Transverse colon (tissue), 4 donors: ENCODE measurements around the gene TUT7. TPM values are rescaled to one million over a fixed set of nuclear protein-coding genes. Genes with fewer than 3 reads are reported as not detected.

Source experiments
- DNase-seq: peaks from one replicate; pipeline ENCODE4 v3.0.0-alpha.2; 2019
- H3K27ac ChIP-seq, 4 donors: fragments of 200-600 bp; sonication (generic); 2 replicates each; pipeline ENCODE4 v1.5.1; 2016 to 2018; ENCODE audit warnings: inconsistent platforms in 4 of 4
- H3K27me3 ChIP-seq: fragments of 200-600 bp; sonication (generic); 2 replicates; pipeline ENCODE4 v1.5.1; 2017; ENCODE audit warnings: inconsistent platforms
- H3K36me3 ChIP-seq, 4 donors: fragments of 200-600 bp; sonication (generic); 2 replicates each; pipeline ENCODE4 v1.5.1; 2017 to 2019; ENCODE audit warnings: inconsistent platforms in 4 of 4
- H3K4me1 ChIP-seq, 4 donors: fragments of 200-600 bp; sonication (generic); 2 replicates each; pipeline ENCODE4 v1.5.1; 2017 to 2020; ENCODE audit warnings: inconsistent platforms in 4 of 4
- H3K4me3 ChIP-seq, 4 donors: fragments of 200-600 bp; sonication (generic); 1 replicate in 1 of 4; 2 replicates in 3 of 4; pipeline versions ENCODE4 v1.5.1 to v1.6.1; 2017 to 2019; ENCODE audit warnings: inconsistent platforms in 4 of 4
- H3K9me3 ChIP-seq, 2 donors: fragments of 200-600 bp; sonication (generic); 2 replicates each; pipeline ENCODE4 v1.5.1; 2017 to 2019; ENCODE audit warnings: inconsistent platforms in 2 of 2
- EP300 ChIP-seq: sonication (generic); formaldehyde crosslinking; IDR thresholded peaks from one replicate; pipeline ENCODE4 v1.6.1; 2017; ENCODE audit warnings: antibody characterized with exemption, low read depth
- POLR2A ChIP-seq: fragments of 450-650 bp; IDR thresholded peaks from one replicate; pipeline ENCODE4 v1.6.1; 2016; ENCODE audit warnings: antibody characterized with exemption, mild to moderate bottlenecking, moderate library complexity
- POLR2AphosphoS5 ChIP-seq, 3 donors: sonication (generic); formaldehyde crosslinking; IDR thresholded peaks; one replicate each; pipeline ENCODE4 v1.6.1; 2016; ENCODE audit warnings: antibody characterized with exemption in 3 of 3
- WGBS, 2 donors: methylation state at CpG; one replicate each; pipeline ENCODE4 v1.1.5; 2018; ENCODE audit warnings: low coverage in 1 of 2; 5-methylcytosine and 5-hydroxymethylcytosine counted together
- in situ Hi-C, 4 donors: fragments of 200-750 bp; cut with MboI; loops; one replicate each; pipeline versions ENCODE4 v1.15.0 to v1.15.1; 2017; ENCODE audit warnings: low sequenced_read_pairs in 3 of 4, low pct_ligation_motif_present in 1 of 4, low pct_unique_long_range_greater_than_20kb in 1 of 4
- intact Hi-C: fragments of 100-400 bp; cut with DNase I; formaldehyde crosslinking; loops from one replicate; pipeline ENCODE4 v1.15.1; 2023; ENCODE audit warnings: low total_unique reads
- total RNA-seq, 4 donors: library from RNA; depleted of rRNA; stranded (reverse); fragments of >200 nt; gene quantifications; one replicate each; pipeline ENCODE4 v1.1.0, GENCODE V29; 2016
- TF ChIP-seq, protein P1 (sequence below), 5 experiments: fragments of 200-600 bp in 3 of 5; fragments of 450-650 bp in 2 of 5; sonication (generic) in 3 of 5; IDR thresholded peaks; 1 replicate in 2 of 5; 2 replicates in 3 of 5; pipeline ENCODE4 v1.5.1; 2016 to 2017; ENCODE audit warnings: antibody characterized with exemption in 5 of 5, inconsistent platforms in 3 of 5, mild to moderate bottlenecking in 2 of 5, moderate library complexity in 1 of 5

Gene TUT7
- total RNA-seq, 4 donors from 2014 or later, result 29.5 to 72.9 (median 43.0) TPM

DNA sequence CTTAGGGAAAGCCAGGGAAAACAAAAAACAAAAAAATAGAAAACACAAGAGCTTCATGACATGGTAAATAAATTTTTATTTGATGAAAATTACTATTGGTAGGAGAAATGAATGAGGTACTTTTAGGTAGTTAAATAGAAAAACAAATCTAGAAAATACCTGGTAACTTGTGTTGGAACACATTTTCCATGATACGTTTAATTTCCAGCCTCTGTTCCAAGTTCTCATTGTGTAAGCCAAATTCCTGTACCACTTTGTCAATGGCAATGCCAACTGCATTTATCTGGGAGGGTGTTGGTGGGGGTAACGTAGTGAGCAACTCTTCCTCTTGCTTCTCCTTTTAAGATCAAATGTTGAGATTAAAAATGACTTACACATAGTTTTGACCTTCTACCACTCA lies 9.4 kb downstream of the TUT7 start:
- Histone ChIP-seq H3K36me3 (peaks cover 0 to 59% (median 26%) of the 10 kb centered on the region in 4 donors), H3K4me1 (peaks cover 2 to 34% (median 6%) of the 10 kb centered on the region in 4 donors), H3K9me3 (no peaks in the 10 kb centered on the region), H3K4me3 (no peak overlapping the region), H3K27ac (no peak overlapping the region), H3K27me3 (no peaks in the 10 kb centered on the region)
- intact Hi-C loops (no loop called here), in situ Hi-C loops (no loop called here)
- no peak for TF ChIP-seq EP300
- TF ChIP-seq POLR2A, result no peak
- TF ChIP-seq, protein P1, sequence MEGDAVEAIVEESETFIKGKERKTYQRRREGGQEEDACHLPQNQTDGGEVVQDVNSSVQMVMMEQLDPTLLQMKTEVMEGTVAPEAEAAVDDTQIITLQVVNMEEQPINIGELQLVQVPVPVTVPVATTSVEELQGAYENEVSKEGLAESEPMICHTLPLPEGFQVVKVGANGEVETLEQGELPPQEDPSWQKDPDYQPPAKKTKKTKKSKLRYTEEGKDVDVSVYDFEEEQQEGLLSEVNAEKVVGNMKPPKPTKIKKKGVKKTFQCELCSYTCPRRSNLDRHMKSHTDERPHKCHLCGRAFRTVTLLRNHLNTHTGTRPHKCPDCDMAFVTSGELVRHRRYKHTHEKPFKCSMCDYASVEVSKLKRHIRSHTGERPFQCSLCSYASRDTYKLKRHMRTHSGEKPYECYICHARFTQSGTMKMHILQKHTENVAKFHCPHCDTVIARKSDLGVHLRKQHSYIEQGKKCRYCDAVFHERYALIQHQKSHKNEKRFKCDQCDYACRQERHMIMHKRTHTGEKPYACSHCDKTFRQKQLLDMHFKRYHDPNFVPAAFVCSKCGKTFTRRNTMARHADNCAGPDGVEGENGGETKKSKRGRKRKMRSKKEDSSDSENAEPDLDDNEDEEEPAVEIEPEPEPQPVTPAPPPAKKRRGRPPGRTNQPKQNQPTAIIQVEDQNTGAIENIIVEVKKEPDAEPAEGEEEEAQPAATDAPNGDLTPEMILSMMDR (IDR thresholded peaks at IDR 0.05), result no peak
- no peak for TF ChIP-seq POLR2AphosphoS5 (IDR thresholded peaks at IDR 0.05)
- no peak for DNase-seq
- 88 to 100% methylated on average over 2 of the region's 2 CpGs for WGBS, 2 donors

DNA sequence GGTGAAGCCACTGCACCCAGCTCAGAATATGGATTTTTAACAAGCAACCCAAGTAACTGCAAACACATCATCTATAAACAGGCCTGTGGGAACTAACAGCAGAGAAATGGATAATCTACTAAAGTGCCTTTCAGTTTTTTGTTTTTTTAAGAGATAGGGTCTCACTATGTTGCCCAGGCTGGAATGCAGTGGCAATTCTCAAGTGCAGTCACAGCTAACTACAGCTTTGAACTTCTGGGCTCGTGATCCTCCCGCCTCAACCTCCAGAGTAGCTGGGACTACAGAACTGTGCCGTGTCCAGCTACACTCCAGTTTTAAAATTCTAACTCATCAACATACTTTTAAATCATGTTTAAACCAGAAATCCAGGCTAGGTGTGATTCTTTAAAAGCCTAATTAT lies 11.9 kb downstream of the TUT7 start:
- TF ChIP-seq EP300, result no peak
- no peak for TF ChIP-seq POLR2A
- TF ChIP-seq, protein P1 (IDR thresholded peaks at IDR 0.05), result no peak
- no peak for TF ChIP-seq POLR2AphosphoS5 (IDR thresholded peaks at IDR 0.05)
- peaks cover 0 to 80% (median 37%) of the 10 kb centered on the region in 4 donors for H3K36me3 ChIP-seq
- 99% methylated on average over 3 of the region's 3 CpGs; no CpG with 5 or more reads in 1 of the 2 donors for WGBS, 2 donors
- in situ Hi-C loops (no loop called here), intact Hi-C loops (no loop called here)
- H3K4me3 ChIP-seq, result no peak overlapping the region
- no peak for DNase-seq
- H3K27me3 ChIP-seq, result no peaks in the 10 kb centered on the region
- H3K27ac ChIP-seq, result no peak overlapping the region
- H3K9me3 ChIP-seq, result no peaks in the 10 kb centered on the region
- peaks cover 0 to 13% (median 0%) of the 10 kb centered on the region in 4 donors for H3K4me1 ChIP-seq

DNA sequence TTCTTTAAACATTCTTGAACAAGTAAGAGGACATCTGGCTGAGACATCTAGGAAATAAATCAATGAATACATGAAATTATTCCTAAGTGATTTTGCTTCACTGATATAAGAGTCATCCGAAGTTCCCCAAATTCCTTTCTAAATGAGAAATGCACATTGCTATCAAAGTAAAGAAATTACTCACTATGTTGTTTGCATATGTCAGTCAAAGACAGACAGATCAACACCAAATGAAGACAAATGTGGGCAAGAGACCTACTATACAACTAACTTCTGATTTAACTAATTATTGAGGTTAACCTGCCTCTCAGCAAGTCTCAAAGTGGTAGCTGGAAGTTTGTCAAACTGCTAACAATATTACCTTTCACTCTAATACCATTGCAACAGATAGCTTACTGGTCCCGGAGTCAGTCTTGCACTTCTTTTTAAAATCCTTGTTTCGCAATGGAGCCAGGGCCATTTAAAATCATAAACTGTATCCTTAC lies 13.2 kb downstream of the TUT7 start:
- H3K36me3 ChIP-seq, result peaks cover 0 to 85% (median 42%) of the 10 kb centered on the region in 4 donors
- TF ChIP-seq, protein P1 (IDR thresholded peaks at IDR 0.05), result no peak
- TF ChIP-seq POLR2AphosphoS5 (IDR thresholded peaks at IDR 0.05), result no peak
- no peak for TF ChIP-seq POLR2A
- no peak for TF ChIP-seq EP300
- in situ Hi-C loops (no loop called here), intact Hi-C loops (no loop called here)
- 74 to 83% methylated on average over 3 of the region's 3 CpGs for WGBS, 2 donors
- no peak for DNase-seq
- H3K9me3 ChIP-seq, result no peaks in the 10 kb centered on the region
- H3K27ac ChIP-seq, result no peak overlapping the region
- peaks cover 0 to 1% (median 0%) of the 10 kb centered on the region in 4 donors for H3K4me1 ChIP-seq
- no peaks in the 10 kb centered on the region for H3K27me3 ChIP-seq
- no peak overlapping the region for H3K4me3 ChIP-seq

DNA sequence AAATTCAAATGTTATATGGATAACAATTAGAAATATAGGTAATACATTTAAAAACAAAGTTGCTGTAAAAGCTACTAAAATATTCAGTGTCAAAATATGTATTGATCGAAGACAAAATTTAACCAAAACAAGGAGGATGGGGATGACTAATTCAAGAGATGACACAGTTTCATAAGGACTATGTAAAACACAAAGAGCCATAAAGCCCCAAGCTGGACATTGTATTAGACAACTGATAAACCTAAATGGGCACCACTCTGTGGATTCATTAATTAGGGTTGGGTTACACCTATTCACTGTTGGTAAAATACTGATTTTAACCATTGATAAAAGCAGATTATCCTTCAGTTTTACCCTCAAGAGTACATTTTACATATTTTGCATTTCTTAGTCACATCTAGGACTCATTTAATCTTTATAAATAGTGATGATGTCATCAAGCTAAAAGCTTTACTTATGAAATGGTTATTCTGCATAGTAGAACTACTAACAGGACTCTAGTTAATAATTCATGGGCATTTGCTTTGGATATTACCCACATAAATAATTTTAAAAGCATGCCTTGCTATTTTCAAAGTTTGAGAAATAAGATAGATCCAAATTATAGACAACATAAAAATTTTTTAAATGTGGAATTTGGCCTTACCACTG lies 13.7 kb downstream of the TUT7 start:
- Histone ChIP-seq H3K27ac (no peak overlapping the region), H3K36me3 (peaks cover 0 to 85% (median 42%) of the 10 kb centered on the region in 4 donors), H3K9me3 (no peaks in the 10 kb centered on the region), H3K27me3 (no peaks in the 10 kb centered on the region), H3K4me3 (no peak overlapping the region), H3K4me1 (no peaks in the 10 kb centered on the region)
- intact Hi-C loops, result no loop called here
- in situ Hi-C loops, result no loop called here
- DNase-seq, result no peak
- TF ChIP-seq POLR2A (no peak), EP300 (no peak), POLR2AphosphoS5 (IDR thresholded peaks at IDR 0.05) (no peak)
- TF ChIP-seq, protein P1 (IDR thresholded peaks at IDR 0.05), result no peak
- WGBS, 2 donors, result 28 to 92% methylated on average over 1 of the region's 1 CpG
